Epithelial cell of esophagus (primary cell): ENCODE data around the gene NCDN.

ENCODE experiments used
- DNase-seq: peaks from one replicate; pipeline ENCODE4 v3.0.0; 2010; ENCODE audit warnings: low read depth
- H3K4me3 ChIP-seq: 2 replicates; pipeline ENCODE4 v1.5.1; 2011; ENCODE audit warnings: mild to moderate bottlenecking, low read length, control low read depth
- TF ChIP-seq, protein P1 (sequence below): IDR thresholded peaks from 2 replicates; pipeline ENCODE4 v1.5.1; 2011; ENCODE audit warnings: low read depth, mild to moderate bottlenecking, low read length, control low read depth, inconsistent platforms; ENCODE audit not compliant: insufficient read depth; ENCODE audit errors: missing control alignments

Gene NCDN

DNA sequence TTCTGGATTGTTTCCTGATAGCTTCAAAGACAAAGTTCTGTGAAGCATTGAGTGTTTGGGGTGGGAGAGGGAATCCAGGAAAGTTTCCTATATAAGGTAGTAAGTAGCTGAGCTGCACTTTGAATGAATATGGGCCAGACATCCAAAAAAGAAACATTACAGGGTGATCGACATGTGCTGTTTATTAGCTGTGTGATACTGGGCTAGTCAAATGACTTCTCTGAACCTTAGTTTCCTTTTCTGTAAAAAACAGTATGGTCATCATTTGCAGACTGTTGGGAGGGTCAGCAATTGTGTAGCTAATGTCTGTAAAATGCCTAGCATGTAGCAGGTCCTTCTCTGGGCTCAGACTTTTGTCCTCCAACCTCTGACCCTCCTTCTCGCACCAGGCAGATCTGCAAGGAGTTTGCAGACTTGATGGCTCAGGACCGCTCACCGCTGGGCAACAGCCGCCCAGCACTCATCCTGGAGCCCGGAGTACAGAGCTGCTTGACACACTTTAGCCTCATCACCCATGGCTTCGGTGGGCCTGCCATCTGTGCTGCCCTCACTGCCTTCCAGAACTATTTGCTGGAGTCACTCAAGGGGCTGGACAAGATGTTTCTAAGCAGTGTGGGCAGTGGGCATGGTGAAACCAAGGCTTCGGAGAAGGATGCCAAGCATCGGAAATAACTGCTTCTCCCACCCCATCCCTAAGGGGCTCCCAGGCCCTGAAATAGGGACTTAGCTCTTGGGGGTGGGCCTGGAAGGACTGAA, 36.6 kb downstream of the NCDN start:
- TF ChIP-seq, protein P1, sequence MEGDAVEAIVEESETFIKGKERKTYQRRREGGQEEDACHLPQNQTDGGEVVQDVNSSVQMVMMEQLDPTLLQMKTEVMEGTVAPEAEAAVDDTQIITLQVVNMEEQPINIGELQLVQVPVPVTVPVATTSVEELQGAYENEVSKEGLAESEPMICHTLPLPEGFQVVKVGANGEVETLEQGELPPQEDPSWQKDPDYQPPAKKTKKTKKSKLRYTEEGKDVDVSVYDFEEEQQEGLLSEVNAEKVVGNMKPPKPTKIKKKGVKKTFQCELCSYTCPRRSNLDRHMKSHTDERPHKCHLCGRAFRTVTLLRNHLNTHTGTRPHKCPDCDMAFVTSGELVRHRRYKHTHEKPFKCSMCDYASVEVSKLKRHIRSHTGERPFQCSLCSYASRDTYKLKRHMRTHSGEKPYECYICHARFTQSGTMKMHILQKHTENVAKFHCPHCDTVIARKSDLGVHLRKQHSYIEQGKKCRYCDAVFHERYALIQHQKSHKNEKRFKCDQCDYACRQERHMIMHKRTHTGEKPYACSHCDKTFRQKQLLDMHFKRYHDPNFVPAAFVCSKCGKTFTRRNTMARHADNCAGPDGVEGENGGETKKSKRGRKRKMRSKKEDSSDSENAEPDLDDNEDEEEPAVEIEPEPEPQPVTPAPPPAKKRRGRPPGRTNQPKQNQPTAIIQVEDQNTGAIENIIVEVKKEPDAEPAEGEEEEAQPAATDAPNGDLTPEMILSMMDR = no peak
- DNase-seq = no peak
- H3K4me3 ChIP-seq = no peak overlapping the region

DNA sequence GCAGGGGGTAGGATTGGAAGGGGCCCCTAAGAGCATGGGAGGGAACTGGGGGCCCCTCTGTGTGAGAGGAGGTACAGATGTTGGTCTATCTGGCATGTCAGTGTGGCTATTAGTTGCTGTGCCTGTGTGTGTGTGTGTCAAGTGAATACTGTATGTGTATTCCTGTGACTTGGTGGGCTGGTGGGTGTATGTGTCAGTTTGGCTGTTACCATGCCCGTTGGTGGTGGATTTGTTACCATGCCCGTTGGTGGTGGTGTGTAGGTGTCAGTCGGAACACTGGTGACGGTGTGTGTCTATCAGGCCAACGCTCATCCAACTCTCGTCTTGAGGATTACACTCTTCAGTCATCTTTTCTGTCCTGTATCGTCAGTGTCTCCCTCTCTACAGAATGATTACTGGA, 38.1 kb downstream of the NCDN start:
- H3K4me3 ChIP-seq = no peak overlapping the region
- TF ChIP-seq, protein P1 = no peak
- no peak for DNase-seq

DNA sequence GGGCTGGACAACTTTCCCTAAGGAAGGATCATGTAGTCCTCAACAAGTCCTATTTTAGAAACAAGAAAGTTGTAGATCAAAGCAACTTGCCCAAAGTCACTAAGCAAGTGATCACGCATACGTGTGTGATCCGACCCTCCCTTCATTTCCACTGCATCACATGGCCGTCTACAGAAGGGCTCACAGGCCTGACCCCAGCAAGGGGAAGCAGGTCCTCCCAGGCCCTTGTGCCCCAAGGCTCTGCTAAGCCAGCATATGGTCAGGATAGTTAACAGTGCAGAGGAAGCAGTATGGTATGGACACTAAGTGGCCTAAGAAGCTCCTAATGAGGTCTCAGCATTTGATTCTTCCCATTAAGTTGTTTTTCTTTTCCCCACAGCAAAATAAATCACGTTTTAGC, 40.3 kb downstream of the NCDN start:
- TF ChIP-seq, protein P1 = no peak
- no peak for DNase-seq
- H3K4me3 ChIP-seq = no peak overlapping the region

DNA sequence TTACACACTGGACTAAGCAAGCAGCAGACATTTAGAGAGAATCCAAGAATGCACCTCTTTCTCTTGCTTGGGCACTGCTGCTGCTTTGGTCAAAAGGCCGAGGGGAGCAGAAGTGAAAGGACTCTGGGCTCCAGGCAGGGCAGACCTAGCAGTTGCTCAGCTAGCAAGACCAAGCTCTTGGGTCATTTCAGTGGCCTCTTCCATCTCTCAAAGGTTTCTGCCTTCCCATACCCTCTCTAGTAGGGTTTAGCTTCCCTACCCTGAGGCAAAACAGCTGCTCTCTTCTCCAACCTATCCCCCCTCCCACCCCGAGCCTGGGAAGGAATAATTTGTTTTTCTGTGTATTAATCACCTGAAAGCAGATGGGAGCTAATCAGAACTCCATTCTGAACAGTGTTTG, 41.3 kb downstream of the NCDN start:
- no peak for DNase-seq

DNA sequence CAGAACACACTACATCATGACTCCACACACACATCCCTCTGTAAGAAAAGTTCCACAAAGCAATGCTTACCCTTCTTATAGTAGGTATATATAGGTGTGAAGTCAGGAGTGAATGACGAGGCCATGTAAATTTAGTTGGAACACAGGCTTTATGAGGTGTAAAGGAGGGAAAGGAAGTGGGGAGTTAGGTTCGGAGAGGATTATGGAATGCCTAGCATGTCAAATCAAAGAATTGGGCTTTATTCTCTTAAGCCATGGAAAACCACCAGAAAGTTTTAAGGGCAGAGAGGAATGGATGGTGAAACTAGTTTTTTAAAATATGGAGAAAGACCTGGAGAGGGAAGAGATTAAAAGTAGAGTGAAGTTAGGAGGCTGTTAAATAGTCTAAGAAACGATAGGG, 41.8 kb downstream of the NCDN start:
- DNase-seq = no peak

More for the DNA sequence above, 41.3 kb downstream of the NCDN start:
- TF ChIP-seq, protein P1 = no peak
- H3K4me3 ChIP-seq = no peak overlapping the region

DNA sequence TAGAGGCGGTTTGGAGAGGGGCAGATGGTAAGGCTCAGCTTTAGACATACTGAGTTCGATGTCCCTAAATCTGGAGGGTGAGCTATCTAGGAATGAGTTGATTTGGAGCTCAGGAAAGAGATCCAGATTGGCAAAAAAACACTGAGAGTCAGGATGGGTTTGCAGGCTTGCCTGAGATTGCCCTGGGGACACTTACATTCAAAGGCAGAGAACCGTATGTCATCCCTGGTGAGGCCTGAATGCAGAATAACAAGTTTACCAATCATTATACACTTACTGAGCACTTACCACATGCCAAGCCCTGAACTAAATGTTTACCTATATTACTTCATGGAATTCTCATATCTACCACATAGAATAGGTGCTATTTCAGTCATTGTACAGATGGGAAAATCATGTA, 43.0 kb downstream of the NCDN start:
- DNase-seq = peak; percentile 46
- TF ChIP-seq, protein P1 = no peak
- no peak overlapping the region for H3K4me3 ChIP-seq

More for the DNA sequence above, 41.8 kb downstream of the NCDN start:
- TF ChIP-seq, protein P1 = no peak
- H3K4me3 ChIP-seq = no peak overlapping the region

DNA sequence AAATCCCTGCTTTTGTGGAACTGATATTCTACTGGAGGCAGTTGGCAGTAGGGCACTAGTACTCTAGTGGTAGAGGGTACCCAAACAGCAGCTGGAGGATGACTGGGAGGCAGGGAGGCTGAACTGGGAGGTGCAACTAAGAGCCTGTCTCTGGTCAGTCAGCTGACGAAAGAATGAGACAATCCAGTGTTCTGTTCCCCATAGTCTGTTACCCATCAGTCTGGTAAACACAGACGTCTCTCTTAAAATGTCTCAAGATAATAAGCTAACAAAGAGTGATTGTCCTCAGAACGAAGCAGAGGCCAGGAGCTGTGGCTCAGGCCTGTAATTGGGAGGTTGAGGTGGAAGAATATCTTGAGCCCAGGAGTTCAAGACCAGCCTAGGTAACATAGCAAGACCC, 45.9 kb downstream of the NCDN start:
- H3K4me3 ChIP-seq = no peak overlapping the region
- DNase-seq = no peak
- TF ChIP-seq, protein P1 = no peak
